ENCODE results near the gene PDE1C.
A peak's percentile ranks its signal among the peaks of the same experiment; 100 is the strongest.
"Not testable (repeated sequence)": the region's sequence is repeated elsewhere in the genome, so short reads cannot be mapped to it uniquely, and the experiment has no call there.

The PDE1C gene

GRCh38 chr7:32045228-32045627 lies 25.0 kb downstream of the PDE1C start:
- no peak for DNase-seq

GRCh38 chr7:32044739-32045138 lies 25.5 kb downstream of the PDE1C start:
- no peak for DNase-seq

GRCh38 chr7:32043688-32044087 lies 26.5 kb downstream of the PDE1C start:
- DNase-seq, result no peak

- no peak for DNase-seq
Observed at GRCh38 chr7:32042900-32043299, 27.3 kb downstream of the PDE1C start.

- DNase-seq, result peak in 17 of 58 donors; percentile 8 to 36 (median 21)
Observed at GRCh38 chr7:32039000-32039756, 31.0 kb downstream of the PDE1C start.

GRCh38 chr7:32037650-32038198 lies 32.5 kb downstream of the PDE1C start:
- no peak for DNase-seq

- DNase-seq, result no peak
Observed at GRCh38 chr7:32036557-32036956, 33.6 kb downstream of the PDE1C start.

GRCh38 chr7:32034052-32034451 lies 36.2 kb downstream of the PDE1C start:
- no peak for DNase-seq

GRCh38 chr7:32033006-32033405 lies 37.2 kb downstream of the PDE1C start:
- no peak for DNase-seq

GRCh38 chr7:32032211-32032610 lies 38.0 kb downstream of the PDE1C start:
- DNase-seq, result no peak

GRCh38 chr7:32030904-32031692 lies 39.1 kb downstream of the PDE1C start:
- no peak for DNase-seq

GRCh38 chr7:32026083-32026425 lies 44.2 kb downstream of the PDE1C start:
- no peak for DNase-seq

GRCh38 chr7:32025381-32026082 lies 44.7 kb downstream of the PDE1C start:
- DNase-seq, result no peak

- no peak for DNase-seq
Observed at GRCh38 chr7:32023376-32023775, 46.8 kb downstream of the PDE1C start.

- DNase-seq, result no peak
Observed at GRCh38 chr7:32022966-32023365, 47.2 kb downstream of the PDE1C start.

- DNase-seq, result no peak
Observed at GRCh38 chr7:32020551-32021159, 49.6 kb downstream of the PDE1C start.

GRCh38 chr7:32018845-32019578 lies 51.2 kb downstream of the PDE1C start:
- DNase-seq, result no peak

- DNase-seq, result no peak
Observed at GRCh38 chr7:32015133-32015532, 55.1 kb downstream of the PDE1C start.

- not testable (repeated sequence) for DNase-seq
Observed at GRCh38 chr7:32013471-32013870, 56.7 kb downstream of the PDE1C start.

GRCh38 chr7:32005577-32005976 lies 64.6 kb downstream of the PDE1C start:
- no peak for DNase-seq

- no peak for DNase-seq
Observed at GRCh38 chr7:32001948-32002347, 68.3 kb downstream of the PDE1C start.
